ENCODE data around the gene TRPC6.
"Not testable (repeated sequence)": the region's sequence is repeated elsewhere in the genome, so short reads cannot be mapped to it uniquely, and the experiment has no call there.

TRPC6 gene

DNA sequence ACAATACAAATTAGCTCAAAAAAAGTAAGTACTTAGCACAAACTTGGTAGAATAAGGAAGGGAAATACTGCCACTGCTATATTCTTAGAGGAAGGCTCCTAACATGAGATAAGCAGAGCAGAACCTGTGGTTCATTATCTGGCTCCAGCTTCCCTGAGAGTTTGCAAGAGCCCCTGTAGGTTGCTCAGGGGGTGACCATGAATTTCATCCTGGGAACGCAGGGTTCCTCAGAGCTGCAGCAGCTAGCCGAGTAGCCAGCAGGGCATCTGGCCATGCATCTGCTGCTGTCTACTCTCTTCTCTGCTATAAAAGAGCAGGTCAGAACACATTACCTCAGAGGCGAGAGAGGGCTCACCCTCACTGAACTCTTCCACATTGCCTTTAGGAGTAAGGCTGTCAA lies 67.3 kb downstream of the TRPC6 start:
- DNase-seq, result no peak

- no peak for DNase-seq
Observed at GRCh38 chr11:101511065-101511464, 72.7 kb downstream of the TRPC6 start.

DNA sequence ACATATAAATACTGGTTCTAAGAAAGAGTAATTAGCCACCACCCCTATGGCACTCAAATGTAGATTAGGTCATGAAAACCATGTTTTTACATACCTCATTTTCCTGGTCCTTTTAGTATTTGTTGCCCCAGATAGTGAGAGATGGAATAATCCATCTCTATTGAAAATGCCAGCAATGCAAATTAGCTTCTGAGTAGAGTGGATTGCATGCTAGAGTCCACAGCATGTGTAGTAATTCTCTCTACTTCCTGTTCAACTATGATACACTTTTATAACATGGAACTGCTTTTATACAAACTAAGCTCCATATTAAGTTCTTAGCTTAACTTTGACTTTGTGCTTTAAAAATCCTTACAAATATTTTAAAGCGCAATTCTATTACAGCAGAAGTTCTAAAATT lies 73.2 kb downstream of the TRPC6 start:
- no peak for DNase-seq

DNA sequence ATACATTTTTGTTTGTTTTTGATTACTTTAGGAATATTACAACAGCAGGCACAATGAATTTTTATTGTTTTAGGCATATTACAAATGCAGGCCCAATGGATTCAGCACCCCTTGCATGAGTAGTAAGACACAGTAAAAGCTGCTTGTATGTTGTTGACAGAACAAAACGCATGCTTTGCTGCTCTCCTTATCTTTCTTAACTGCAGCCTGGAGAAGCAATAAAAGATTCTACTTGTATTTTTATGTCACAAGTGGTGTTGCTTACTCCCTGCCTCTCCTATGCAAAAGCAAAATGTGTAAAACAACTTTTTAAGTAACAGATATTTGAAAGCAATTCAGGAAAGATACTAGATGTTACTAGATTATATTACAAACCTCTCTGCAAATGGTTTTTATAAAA lies 73.9 kb downstream of the TRPC6 start:
- DNase-seq, result no peak

DNA sequence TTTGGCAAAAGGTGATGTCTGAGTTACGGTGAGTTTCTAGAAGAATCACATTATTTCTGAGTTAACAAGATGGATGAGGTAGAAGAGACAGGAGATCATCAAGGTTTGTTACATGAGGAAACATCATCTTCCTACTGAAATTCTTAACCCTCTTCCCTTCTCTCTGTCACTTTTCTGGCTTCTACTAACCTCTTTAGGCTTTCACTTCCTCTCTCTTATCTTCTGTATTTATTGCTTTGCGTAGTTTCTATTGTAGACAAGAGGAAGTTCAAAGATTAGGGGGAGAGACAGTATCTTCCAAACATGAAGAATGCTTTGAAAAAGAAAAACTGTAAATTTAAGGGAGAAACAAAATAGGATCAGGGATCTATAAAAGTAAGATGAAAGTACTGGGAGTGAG lies 75.4 kb downstream of the TRPC6 start:
- no peak for DNase-seq

DNA sequence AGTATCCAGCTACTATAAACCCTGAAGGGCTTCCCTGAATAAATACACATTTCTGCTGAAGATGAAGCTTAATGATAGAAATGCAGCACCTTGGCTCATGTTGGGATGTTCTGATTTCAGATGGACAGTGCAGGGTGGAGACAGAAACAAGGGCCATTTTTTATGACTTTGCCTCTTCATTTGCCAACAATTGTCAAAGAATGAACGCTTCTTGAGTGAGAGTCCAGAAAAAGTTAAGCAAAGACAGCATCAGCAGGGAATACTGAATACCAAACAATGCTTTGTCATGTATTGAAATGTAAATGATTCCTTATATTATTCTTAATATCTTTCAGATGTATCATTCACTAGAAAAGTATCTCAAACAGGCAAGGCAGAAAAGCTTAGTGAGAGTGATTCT lies 84.9 kb downstream of the TRPC6 start:
- no peak for DNase-seq

DNA sequence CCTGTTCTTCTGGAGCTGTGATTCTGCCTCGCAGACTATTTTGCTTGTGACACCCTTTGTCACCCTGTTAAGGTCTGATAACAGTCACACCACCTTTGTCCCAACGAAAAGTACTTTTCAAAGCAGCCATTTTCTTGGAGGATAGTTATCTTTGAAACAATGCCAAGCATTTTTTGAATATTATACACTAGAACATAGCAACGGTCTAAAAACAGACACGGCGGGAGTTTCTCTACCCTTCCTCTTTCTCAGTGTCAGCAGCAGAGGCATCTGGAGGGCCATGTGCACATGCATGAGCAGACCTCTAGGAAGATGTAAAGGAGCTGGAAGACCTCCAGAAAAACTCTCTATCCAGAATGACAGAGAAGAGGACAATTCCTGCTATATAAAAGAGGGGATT lies 86.5 kb downstream of the TRPC6 start:
- no peak for DNase-seq

DNA sequence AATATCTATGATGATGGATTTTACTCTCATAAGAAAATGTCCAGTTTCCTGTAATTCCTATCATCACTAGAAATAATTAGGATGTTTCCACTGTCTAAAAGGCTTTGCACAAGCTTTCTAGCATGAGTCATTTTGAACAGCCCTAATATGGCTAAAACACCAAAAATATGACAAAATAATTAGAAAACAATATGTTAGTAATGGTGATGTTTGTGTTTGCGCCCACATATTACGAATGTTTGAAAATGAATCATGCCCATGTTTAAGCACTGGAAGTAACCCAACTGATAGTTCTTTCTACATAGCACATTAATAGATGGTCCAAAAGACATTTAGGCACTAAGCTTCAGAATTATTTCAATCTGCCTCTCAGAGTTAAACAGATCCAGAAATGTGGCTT lies 96.0 kb downstream of the TRPC6 start:
- DNase-seq, result no peak

- no peak for DNase-seq
Observed at GRCh38 chr11:101482556-101483124, 101.2 kb downstream of the TRPC6 start.

DNA sequence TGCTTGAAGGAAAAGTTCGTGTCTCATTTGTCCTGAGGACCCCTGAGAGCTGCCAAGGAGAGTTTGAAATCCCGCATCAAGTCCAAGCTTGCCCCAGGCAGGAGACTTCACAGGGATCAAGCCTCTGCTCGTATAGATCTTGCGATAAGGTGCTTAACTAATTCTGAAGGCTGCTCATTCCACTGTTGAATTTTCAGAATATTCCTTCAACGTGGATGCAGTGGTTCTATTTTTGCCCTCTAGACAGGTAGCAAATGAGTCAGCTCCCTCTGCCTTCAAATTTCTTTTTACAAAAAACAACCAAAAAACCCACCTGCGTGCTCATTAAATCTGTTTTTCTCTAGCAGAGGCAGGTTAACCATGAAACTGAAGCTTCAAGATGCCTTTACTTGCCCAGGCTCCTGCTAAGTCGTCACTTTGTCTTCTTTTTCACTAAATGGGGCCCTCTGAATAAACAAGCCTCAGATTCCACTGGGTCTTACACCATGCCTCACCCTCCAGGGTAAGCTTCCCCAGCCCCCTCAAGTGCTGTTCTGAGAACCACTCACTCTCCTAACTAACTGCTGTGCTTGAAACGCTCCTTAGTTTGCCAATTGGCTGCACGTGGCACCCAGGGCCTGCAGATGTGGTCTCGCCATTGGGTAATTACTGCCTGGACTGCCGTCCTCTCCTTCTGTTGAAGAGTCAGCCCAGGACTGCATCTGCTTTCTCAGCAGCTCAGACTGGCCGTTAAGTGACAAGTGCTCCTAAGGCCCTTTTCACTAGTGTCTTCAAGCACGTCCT lies 105.0 kb downstream of the TRPC6 start:
- DNase-seq, result no peak

- DNase-seq, result no peak
Observed at GRCh38 chr11:101477926-101478325, 105.9 kb downstream of the TRPC6 start.

DNA sequence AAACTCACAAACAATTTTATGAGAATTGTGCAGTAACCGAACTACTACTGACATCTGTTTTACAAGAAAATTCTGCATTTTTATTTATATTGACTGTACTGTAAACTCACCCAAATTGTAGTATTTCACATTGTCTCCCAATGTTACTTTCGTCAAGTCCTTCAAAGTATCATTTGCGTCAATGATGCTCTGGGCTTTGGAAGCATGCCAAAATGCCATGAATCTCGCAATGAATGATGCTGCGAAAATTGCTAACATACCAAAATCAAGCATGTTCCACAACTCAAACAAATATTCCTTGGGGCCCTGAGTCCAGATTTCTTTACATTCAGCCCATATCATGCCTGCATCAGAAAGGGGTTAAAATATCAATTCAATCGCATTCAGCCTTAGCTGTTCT lies 107.6 kb downstream of the TRPC6 start:
- DNase-seq, result no peak

DNA sequence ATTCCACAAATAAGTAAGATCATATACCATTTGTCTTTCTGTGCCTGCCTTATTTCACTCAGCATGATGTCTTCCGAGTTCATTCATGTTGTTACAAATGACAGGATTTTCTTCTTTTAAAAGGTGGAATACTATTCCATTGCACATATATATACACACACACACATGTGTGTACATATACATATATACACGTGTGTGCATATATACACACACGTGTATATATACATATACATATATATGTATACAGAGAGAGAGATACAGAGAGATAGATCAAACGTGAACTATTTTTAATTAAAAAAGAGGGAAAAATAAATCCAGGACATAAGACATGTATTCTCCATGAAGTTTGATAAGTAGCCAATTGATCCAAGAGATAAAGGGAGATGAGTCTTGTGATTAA lies 108.1 kb downstream of the TRPC6 start:
- DNase-seq, result no peak

GRCh38 chr11:101474666-101475065 lies 109.1 kb downstream of the TRPC6 start:
- no peak for DNase-seq

GRCh38 chr11:101470881-101471520 lies 112.8 kb downstream of the TRPC6 start:
- DNase-seq, result no peak

- DNase-seq, result no peak
Observed at GRCh38 chr11:101470419-101470818, 113.4 kb downstream of the TRPC6 start.

DNA sequence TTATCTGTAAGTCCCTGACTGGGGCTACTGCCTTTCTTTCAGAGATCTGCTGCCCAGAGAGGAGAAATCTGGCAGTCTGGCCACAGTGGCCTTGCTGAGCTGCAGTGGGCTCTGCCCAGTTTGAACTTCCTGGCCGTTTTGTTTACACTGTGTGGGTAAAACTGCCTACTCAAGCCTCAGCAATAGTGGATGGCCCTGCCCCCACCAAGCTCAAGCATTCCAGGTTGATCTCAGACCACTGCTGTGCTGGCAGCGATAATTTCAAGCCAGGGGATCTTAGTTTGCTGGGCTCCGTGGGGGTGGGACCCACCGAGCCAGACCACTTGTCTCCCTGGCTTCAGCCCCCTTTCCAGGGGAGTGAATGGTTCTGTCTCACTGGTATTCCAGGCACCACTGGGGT lies 117.5 kb downstream of the TRPC6 start:
- DNase-seq, result no peak

DNA sequence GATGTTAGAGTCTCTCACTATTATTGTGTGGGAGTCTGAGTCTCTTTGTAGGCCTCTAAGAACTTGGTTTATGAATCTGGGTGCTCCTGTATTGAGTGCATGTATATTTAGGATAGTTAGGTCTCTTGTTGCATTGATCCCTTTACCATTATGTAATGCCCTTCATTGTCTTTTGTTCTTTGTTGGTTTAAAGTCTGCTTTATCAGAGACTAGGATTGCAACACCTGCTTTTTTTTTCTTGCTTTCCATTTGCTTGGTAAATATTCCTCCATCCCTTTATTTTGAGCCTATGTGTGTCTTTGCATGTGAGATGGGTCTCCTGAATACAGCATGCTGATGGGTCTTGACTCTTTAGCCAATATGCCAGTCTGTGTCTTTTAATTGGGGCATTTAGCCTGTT lies 119.4 kb downstream of the TRPC6 start:
- not testable (repeated sequence) for DNase-seq

DNA sequence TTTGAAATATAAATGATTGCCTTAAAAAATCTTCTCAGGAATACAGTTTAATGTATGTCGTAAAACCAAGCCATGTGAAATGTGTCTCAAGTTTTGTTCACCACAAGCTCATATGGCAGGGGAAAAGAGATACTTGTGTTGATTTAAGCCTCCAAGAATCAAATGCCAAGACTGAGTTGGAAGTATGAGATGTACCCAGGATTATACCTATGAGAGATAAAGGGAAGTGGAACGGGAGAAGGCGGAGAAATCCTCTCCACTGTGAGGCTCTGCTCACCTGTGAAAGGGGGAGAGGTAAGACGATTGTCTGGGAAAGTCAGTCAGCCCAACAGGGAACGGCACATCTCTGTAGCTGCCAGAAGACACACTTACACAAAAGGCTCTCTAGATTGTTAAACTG lies 124.8 kb downstream of the TRPC6 start:
- DNase-seq, result no peak

- DNase-seq, result no peak
Observed at GRCh38 chr11:101458161-101458560, 125.6 kb downstream of the TRPC6 start.

DNA sequence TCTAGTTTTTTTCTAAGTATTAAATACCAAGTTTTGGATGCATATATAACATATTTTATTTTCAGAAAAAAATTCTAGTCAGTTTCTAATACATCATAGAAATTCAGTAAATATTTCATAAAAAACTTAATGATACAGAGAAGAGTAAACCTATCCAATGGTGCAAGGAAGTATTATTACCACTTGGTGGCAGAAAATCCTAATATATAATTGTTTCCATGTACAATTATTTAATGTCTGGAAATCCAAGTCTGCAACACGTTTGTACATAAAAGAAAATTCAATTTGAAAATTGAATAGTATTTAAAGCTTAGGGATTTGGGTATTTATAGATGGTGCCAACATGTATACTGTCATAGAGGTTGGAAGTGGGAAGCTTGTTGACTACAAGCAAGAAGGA lies 127.0 kb downstream of the TRPC6 start:
- no peak for DNase-seq

- no peak for DNase-seq
Observed at GRCh38 chr11:101453682-101454081, 130.1 kb downstream of the TRPC6 start.

- no peak for DNase-seq
Observed at GRCh38 chr11:101448881-101449442, 134.8 kb downstream of the TRPC6 start.

GRCh38 chr11:101446726-101447125 lies 137.1 kb downstream of the TRPC6 start:
- DNase-seq, result no peak
